HG03558 (cell line): ENCODE results near the gene ZBTB4.
A peak's percentile ranks its signal among the peaks of the same experiment; 100 is the strongest.
"Not testable (repeated sequence)": the region's sequence is repeated elsewhere in the genome, so short reads cannot be mapped to it uniquely, and the experiment has no call there.

Experiments used
- ATAC-seq: cut with Tn5 transposase; IDR thresholded peaks from one replicate; pipeline ENCODE4 v1.9.1; 2021; ENCODE audit warnings: moderate number of reproducible peaks; ENCODE audit not compliant: unreplicated experiment; ENCODE audit errors: extremely low read depth

ZBTB4 gene

DNA sequence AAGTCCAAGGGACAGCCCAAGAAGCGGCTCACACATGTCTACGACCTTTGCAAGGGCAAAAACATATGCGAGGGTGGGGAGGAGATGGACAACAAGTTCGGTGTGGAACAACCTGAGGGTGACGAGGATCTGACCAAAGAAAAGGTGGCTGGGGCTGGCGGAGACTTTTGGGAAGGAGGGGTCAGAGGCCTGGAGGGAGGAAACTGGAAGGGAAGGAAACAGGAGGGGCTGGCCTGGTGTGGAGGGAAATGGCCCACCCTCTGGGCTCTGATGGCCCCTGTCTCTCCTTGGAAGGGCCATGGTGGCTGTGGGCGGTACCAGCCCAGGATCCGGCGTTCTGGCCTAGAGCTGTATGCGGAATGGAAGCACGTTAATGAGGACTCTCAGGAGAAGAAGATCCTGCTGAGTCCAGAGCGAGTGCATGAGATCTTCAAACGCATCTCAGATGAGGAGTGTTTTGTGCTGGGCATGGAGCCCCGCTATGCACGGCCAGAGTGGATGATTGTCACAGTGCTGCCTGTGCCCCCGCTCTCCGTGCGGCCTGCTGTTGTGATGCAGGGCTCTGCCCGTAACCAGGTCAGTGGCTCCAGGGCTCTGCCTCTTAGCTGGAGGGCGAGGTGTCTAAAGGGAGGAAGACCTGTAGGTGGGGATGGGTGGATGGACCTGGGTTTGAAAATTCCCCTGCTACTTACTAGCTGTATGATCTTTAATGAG, 17.2 kb upstream of the ZBTB4 start:
- ATAC-seq = no peak

DNA sequence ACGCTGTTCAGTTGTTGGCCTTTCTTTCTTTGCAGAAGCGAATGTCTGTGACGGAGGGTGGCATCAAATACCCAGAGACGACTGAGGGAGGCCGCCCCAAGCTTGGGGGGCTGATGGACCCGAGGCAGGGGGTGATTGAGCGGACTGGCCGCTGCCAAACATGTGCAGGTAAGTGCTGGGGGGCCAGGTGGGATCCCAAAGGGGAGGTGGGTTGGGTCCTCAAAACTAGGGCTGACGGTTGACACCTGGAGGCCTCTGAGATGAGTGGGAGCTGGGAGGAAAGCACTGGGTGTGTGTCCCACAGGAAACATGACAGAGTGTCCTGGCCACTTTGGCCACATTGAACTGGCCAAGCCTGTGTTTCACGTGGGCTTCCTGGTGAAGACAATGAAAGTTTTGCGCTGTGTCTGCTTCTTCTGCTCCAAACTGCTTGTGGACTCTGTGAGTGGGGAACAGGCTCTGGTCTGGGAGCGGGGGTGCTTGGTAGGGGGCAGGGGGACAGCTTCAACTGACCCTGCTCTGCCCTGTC, 16.5 kb upstream of the ZBTB4 start:
- ATAC-seq = no peak

DNA sequence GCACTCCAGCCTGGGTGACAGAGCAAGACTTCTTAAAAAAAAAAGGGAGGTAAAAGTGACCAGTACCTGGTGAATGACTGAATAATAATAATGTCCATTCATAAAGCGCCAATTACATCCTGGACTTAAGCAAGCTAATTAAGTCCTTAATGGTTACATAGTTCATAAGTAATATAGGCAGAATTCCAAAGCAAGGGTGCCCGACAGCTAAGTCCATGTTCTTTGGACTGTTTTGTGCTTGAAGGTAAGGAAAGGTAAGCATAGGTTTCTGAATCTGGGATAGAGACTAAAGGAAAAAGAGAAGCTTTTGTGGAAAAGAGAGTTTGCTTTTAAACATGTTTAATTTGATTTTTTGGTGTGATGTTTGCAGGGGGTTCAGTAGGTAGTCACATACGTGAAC, 14.5 kb upstream of the ZBTB4 start:
- no peak for ATAC-seq

DNA sequence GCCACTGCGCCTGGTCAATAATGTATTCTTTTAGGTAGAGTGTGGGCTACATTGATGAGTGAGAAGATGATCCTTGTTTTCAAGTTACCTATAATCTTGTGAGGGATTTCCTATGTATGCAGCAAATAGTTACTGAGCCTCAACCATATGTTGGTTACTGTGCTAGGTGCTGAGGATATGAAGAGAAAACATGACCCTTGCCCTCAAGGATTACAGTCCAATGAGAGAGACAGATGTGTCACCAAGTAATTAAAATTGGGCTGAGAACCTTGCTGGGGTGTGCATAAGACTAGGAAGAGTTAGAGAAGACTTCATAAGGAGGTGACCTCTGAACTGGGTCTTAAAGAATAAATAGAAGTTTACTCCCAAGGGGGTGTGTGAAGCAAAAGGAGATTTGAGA, 12.2 kb upstream of the ZBTB4 start:
- no peak for ATAC-seq

DNA sequence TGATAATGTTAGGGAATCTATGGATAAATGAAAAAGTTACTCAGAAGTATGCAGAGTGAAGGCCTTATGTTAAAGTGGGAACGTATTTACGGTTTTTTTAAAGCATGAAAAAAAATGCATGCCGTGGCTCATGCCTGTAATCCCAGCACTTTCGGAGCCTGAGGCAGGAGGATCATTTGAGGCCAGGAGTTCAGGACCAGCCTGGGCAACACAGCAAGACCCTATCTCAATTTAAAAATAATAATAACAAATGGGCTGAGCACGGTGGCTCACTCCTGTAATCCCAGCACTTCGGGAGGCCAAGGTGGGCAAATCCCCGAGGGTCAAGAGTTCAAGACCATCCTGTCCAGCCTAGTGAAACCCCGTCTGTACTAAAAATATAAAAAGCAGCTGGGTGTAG, 10.7 kb upstream of the ZBTB4 start:
- ATAC-seq = no peak

DNA sequence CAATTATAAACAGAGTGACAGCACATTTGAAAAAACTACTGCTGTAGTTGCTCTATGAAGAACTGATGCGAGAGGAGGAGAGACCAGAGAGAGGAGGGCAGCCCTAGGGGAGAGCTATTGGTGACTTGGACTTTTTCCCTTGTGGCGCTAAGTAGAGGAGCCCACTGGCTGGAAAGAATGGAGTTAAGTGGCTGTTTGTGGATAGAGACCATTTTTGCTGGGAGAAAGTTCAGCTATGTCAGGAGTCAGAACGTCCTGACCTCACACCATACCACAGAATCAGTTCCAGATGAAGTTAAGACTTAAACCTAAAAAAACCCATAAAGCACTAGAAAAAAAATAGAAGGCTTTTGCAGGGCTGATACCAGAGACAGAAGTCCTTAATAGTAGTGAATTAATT, 6.8 kb upstream of the ZBTB4 start:
- ATAC-seq = no peak

DNA sequence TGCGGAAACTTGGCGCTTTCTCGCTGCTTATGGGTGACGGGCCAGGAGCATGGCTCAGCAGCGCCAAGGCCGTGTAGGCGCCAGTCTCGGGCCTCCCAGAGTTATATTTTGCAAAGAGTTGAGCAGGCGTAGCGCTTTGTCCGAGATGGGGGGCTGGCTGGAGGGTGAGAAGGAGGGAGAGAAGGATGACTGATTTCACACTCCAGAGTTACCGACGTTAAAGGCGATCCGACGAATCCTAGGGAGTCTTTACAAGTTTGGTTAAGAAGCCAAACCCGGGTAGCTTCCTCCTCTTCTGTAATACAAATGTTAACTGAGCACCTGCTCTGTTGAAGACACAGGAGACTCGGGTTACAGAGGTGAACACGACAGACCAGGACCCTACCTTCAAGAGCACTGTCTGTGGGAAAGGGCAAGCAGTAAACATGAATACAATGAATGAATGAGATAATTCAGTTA, 5.5 kb upstream of the ZBTB4 start:
- no peak for ATAC-seq

DNA sequence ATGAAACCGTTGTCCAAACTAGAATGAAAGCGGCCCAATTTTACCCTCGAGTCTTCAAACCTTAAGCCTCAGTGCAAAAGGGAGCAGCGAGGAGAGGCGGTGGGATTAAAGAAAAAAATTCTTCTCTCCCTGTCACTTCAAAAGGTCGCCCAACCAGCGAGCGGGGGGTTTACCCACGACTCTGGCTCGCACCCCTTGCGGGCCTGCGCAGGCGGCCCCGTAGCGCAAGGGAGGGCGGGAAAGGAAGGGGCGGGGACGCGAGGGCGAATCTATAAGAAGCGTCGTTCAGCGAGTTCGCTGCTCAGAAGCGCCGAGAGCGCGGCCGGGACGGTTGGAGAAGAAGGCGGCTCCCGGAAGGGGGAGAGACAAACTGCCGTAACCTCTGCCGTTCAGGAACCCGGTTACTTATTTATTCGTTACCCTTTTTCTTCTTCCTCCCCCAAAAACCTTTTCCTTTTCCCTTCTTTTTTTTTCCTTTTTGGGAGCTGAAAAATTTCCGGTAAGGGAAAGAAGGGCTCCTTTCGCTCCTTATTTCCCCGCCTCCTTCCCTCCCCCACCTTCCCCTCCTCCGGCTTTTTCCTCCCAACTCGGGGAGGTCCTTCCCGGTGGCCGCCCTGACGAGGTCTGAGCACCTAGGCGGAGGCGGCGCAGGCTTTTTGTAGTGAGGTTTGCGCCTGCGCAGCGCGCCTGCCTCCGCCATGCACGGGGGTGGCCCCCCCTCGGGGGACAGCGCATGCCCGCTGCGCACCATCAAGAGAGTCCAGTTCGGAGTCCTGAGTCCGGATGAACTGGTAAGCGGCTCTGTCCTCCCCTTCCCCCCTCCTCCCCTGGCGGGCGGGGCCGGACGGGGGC, 4.9 kb upstream of the ZBTB4 start, which contains the start of gene POLR2A:
Gene POLR2A (plus strand): TSS at position 300 of the 852 bp plus-strand sequence.
- ATAC-seq = peak; percentile 42

DNA sequence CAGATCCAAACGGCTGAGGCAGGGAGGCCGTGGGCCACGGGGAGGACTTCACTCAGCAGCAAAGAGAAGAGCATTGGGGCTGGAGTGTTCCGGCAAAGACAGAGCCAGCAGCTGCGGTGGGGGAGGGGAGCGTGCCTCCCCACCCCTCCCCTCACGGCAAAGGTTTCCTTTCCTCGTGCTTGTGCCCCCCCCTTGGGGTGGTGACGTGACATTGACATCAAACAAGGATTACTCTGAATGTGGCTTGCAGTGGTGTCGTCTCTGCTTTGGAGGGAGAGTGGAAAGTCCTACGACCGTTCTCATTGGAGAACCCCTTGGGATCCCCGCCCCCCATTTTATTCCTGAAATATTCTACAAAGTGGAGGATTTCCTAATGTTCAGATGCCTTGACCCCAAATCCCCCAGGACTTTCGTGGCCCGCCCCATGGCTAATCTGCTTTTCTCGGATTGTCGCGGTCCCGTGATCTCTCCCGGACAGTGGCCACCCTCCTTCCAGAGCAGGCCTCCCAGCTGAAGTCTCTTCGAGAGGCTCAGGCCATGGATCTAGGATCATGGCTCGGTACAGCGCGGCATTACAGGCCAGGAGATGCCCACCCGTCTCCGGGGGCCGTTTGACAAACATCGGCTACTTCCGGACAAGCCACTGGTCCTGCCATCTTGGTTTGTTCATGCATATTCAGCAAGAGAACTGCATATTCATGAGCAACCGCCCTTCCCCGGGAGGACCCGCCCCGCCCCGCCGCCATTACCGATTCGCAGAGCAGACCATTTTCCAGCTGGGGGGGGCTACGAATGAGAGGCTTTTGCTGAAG, 4.0 kb upstream of the ZBTB4 start:
- no peak for ATAC-seq

DNA sequence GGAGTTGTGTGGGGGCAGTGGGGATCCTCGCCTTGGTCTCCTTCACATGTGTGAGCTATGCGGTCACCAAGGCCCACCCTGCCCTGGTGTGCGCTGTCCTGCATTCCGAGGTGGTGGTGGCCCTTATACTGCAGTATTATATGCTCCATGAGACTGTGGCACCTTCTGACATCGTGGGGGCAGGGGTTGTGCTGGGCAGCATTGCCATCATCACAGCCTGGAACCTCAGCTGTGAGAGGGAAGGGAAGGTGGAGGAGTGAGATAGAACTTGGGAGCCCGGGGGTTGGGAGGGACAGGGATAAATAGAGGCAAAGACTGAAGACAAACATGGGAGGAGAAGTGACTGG, 3.3 kb upstream of the ZBTB4 start:
- ATAC-seq = not testable (repeated sequence)

DNA sequence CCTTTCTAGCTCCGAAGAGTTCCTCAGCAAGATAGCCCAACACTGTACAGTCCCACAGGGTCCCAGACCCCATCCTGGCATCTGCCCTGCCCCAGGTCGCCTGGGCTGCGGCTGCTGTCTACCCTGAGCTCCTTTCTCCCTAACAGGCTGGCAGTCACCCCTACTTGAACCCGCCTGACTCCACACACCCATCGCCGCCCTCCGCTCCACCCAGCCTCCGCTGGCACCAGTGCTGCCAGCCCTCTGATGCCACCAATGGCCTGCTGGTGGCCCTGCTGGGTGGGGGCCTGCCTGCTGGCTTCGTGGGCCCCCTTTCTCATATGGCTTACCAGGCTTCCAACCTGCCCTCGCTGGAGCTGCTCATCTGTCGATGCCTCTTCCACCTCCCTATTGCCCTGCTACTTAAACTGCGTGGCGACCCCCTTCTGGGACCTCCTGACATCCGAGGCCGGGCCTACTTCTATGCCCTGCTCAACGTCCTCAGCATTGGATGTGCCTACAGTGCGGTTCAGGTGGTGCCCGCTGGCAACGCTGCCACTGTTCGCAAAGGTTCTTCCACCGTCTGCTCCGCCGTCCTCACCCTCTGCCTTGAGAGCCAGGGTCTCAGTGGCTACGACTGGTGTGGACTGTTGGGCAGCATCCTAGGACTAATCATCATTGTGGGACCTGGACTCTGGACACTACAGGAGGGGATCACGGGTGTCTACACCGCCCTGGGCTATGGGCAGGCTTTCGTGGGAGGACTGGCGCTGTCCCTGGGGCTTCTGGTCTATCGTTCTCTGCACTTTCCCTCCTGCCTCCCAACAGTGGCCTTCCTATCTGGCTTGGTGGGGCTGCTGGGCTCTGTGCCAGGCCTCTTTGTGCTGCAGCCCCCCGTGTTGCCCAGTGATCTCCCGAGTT, 2.7 kb upstream of the ZBTB4 start:
- ATAC-seq = not testable (repeated sequence)

DNA sequence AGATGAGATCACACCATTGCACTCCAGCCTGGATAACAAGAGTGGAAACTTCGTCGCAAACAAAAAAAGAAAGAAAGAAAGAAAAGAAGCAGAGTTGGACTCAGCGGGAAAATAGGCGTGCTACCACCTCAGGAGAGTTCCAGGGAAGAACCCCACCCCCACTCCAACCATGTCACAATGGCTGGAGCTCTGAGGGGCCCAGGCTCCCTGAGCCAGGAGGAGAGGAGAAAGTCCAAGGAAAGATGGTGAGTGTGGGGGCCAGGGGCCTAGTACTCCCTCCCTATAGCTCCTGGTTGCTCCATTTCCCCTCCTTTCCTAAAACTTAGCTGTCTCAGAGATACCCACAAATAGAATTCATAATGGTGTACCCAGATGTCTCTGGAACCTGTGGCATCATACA, 1.8 kb upstream of the ZBTB4 start, which contains the start of gene SLC35G6:
Gene SLC35G6 (plus strand): TSS at position 172 of the 400 bp plus-strand sequence. CDS start 71 bp downstream, at position 243.
- ATAC-seq = not testable (repeated sequence)

DNA sequence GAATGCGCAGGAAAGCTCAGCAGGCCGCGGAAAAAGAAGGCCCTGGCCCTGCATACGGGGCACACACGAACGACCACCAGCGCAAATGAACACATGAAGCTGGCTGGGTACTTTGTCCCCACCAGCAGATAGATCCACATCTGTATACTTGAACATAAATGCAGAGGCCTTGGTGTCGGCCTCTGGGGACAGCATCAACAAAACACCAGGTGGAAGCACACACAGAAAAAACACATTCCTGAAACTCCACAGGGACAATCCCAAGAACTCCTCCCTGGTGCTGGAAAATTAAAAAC, 606 bp upstream of the ZBTB4 start:
- ATAC-seq = no peak

DNA sequence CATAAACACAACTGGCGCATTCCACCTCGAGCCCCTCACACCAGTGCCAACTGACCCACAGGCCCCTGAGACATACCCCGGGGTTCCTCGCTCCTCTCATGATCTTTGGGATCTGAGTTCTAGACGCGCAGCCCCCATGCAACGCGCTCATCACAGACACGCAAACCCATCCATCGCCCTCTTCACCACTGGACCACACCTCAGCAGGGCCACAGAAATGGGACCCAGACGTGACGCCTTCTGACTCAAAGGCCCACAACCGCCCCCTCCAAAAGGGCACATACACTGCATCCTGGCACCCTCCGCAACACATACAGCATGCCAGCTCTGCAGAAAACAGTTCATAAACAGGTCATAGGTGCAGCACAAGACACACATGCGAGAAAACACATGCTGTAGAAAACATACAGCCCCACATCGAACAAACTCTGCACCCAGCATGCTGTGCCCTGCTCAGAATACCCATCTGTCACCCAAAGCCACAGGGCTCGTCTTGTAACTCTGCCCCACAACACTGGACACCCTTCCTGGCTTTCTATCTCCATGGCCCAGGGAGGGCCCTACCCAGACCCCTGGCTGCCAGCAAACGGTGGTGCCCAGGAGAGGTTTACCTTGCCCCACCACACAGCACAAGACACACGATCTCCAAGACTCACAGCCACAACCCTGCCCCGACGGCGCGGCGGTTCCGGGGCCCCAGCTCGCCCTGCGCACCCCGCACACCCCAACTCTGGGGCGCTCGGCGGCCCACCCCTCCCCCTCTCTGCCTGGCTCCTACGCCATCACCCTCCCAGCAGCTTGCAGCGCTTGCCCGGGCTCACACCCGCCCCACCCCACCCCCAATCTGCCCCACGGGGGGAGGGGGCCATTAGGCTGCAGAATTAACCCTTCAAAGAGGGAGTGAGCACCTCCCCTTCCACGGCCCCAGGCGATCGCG, 887 bp downstream of the ZBTB4 start:
- ATAC-seq = no peak

DNA sequence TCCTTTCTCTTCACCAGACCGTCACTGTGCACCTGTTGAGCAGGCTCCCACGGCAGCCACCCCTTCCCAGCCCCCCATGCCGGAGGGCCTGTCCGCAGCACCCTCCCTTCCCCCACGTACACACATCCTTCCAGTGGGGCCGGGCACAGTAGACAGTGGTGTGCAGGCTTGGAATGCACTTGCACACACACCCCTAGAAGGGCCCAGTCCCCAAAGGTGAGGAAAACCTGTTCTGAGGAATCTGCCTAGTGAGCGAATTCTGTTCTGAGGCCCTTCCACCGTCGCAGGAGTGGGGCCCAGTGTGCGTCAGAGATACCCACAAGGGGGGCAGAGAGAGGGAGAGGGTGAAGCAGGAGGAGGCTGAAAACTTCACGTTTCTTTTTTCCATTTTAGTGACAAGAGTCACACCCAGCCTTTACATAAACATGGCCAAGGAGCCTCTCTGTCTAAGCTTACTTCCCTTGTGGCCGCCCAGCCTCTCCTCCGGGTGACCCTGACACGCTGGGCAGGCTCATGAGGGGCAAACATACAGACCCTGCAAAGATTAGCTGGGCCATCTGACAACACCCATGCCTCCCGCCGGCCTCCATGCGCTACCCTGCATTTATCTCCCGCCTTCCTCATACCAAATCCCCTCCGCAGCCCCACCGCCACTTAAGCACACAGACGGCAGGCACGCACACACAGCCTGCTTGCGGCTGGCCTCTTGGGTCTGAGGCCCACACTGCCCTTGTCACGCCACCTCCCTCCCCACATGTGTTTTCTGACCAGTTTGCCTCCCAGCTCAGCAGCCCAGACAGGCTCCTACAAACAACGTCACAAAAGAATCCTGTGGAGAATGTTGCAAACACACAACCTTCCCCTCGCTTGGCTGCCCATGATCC, 1.8 kb downstream of the ZBTB4 start:
- no peak for ATAC-seq

DNA sequence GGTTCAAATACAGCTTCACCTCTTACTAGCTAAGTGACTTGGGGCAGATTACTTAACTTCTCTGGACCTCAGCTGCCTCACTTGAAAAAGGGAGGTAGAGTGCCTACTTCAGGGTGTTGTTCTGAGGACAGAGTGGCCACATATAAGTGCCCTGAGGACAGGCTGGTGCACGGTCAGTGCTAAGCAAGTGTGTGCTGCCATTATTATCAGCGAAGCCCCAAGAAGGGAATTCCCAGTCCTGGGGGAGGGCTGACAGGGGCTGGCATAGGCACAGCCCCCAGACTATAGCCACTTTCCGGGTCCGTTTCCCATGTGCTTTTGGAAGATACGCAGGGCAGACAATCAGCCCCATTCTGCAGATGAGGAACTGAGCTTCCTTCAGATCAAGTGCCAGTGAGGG, 2.5 kb downstream of the ZBTB4 start:
- no peak for ATAC-seq

DNA sequence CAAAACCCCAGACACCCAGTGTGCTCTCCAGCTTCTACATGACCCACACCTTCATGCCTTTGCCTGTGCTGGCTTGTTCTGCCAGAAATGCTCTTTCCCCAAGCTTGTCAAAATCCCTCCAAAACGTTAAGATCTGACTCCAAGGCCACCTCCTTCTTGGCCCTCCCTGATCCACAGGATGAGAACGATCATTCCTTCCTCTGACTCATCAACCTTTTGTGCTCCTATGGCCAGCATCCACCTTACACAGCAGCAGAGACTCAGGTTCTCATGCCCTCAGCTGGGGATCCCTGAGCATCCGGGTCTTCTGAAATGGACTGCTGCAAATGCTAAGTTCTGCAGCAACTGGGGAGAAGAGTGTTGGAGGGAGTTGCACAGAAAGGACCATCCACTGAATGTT, 2.9 kb downstream of the ZBTB4 start:
- no peak for ATAC-seq
